Thyroid gland (tissue), 4 donors: Measurements from ENCODE around the gene FADS1. TPM values are rescaled to one million over a fixed set of nuclear protein-coding genes. Genes with fewer than 3 reads are reported as not detected.
A peak's percentile ranks its signal among the peaks of the same experiment; 100 is the strongest.

Experiments
- DNase-seq, 2 donors: peaks; one replicate each; pipeline ENCODE4 v3.0.0-alpha.2; 2019
- H3K27ac ChIP-seq, 3 donors: fragments of 200-600 bp; sonication (generic); 1 replicate in 2 of 3; 2 replicates in 1 of 3; pipeline ENCODE4 v1.5.1; 2016 to 2019; ENCODE audit warnings: mild to moderate bottlenecking in 1 of 3, moderate library complexity in 1 of 3
- H3K27me3 ChIP-seq: fragments of 200-600 bp; sonication (generic); one replicate; pipeline ENCODE4 v1.5.1; 2019
- H3K36me3 ChIP-seq, 2 donors: fragments of 200-600 bp; sonication (generic); one replicate each; pipeline ENCODE4 v1.5.1; 2016 to 2019
- H3K4me1 ChIP-seq, 2 donors: fragments of 200-600 bp; sonication (generic); one replicate each; pipeline ENCODE4 v1.5.1; 2017 to 2019
- H3K4me3 ChIP-seq, 3 donors: fragments of 200-600 bp; sonication (generic); replicated peaks in 1 of 3; 1 replicate in 2 of 3; 2 replicates in 1 of 3; pipeline ENCODE4 v1.5.1; 2016; ENCODE audit warnings: mild to moderate bottlenecking in 1 of 3
- H3K9me3 ChIP-seq: fragments of 200-600 bp; sonication (generic); one replicate; pipeline ENCODE4 v1.5.1; 2017
- POLR2A ChIP-seq, 2 donors: fragments of 450-650 bp; IDR thresholded peaks; one replicate each; pipeline ENCODE4 v1.6.1; 2017; ENCODE audit warnings: antibody characterized with exemption in 2 of 2, mild to moderate bottlenecking in 2 of 2, moderate library complexity in 1 of 2
- WGBS, 2 donors: methylation state at CpG; one replicate each; pipeline ENCODE4 v1.1.5; 2017; 5-methylcytosine and 5-hydroxymethylcytosine counted together
- intact Hi-C: fragments of 100-400 bp; cut with DNase I; formaldehyde crosslinking; loops from one replicate; pipeline ENCODE4 v1.15.1; 2023
- total RNA-seq, 4 donors: library from RNA; depleted of rRNA; stranded (reverse); fragments of >200 nt; gene quantifications; one replicate each; pipeline ENCODE4 v1.2.3, GENCODE V29; 2016
- TF ChIP-seq, protein P1 (sequence below), 6 experiments: fragments of 200-600 bp in 3 of 6; fragments of 450-650 bp in 3 of 6; sonication (generic) in 3 of 6; IDR thresholded peaks; one replicate each; pipeline ENCODE4 v1.5.1; 2016 to 2019; ENCODE audit warnings: antibody characterized with exemption in 6 of 6, mild to moderate bottlenecking in 2 of 6, inconsistent platforms in 1 of 6, moderate library complexity in 1 of 6

The FADS1 gene
- total RNA-seq, 4 donors from 2014 or later, result 6.8 to 17.3 (median 13.9) TPM

GRCh38 chr11:61795459-61795858, 21.3 kb downstream of the FADS1 start:
- Histone ChIP-seq H3K36me3 (no peaks in the 10 kb centered on the region), H3K27me3 (no peaks in the 10 kb centered on the region), H3K4me3 (no peak overlapping the region), H3K9me3 (no peaks in the 10 kb centered on the region), H3K27ac (no peak overlapping the region), H3K4me1 (peaks cover 6 to 22% of the 10 kb centered on the region in 2 donors)
- DNase-seq, result no peak
- WGBS, 2 donors, result 87 to 94% methylated on average over 9 to 12 of the region's 12 CpGs
- intact Hi-C loops, result loop anchor here (5.0 kb wide), 1 partner anchor 152 kb away; no protein-coding TSS in a partner anchor
- TF ChIP-seq, protein P1, sequence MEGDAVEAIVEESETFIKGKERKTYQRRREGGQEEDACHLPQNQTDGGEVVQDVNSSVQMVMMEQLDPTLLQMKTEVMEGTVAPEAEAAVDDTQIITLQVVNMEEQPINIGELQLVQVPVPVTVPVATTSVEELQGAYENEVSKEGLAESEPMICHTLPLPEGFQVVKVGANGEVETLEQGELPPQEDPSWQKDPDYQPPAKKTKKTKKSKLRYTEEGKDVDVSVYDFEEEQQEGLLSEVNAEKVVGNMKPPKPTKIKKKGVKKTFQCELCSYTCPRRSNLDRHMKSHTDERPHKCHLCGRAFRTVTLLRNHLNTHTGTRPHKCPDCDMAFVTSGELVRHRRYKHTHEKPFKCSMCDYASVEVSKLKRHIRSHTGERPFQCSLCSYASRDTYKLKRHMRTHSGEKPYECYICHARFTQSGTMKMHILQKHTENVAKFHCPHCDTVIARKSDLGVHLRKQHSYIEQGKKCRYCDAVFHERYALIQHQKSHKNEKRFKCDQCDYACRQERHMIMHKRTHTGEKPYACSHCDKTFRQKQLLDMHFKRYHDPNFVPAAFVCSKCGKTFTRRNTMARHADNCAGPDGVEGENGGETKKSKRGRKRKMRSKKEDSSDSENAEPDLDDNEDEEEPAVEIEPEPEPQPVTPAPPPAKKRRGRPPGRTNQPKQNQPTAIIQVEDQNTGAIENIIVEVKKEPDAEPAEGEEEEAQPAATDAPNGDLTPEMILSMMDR (IDR thresholded peaks at IDR 0.05), result no peak
- TF ChIP-seq POLR2A (IDR thresholded peaks at IDR 0.05), result no peak

DNA sequence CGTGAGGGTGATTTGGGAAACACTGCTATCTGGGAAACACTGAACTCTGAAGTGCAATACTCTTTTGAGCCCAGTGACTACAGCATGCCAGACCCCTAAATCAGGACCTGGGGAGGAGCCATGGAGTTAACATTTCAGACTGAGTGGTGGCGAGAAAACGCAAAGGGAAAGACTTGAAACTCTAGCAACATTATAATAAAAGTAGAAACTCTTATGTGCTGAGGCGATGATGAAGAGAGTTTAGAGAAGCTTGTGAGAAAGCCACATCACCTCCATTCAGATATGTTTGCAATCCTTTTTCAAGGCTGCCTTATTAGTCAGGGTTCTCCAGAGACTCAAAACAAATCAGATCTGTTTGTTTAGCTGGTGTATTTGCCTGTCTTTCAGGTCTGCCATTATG, 22.2 kb downstream of the FADS1 start:
- peaks cover 6 to 22% of the 10 kb centered on the region in 2 donors for H3K4me1 ChIP-seq
- no peak overlapping the region for H3K27ac ChIP-seq
- H3K9me3 ChIP-seq, result no peaks in the 10 kb centered on the region
- intact Hi-C loops, result loop anchor here (5.0 kb wide), 1 partner anchor 313 kb away; no protein-coding TSS in a partner anchor
- H3K4me3 ChIP-seq, result no peak overlapping the region
- H3K27me3 ChIP-seq, result no peaks in the 10 kb centered on the region
- no peak for DNase-seq
- H3K36me3 ChIP-seq, result peaks cover 4 to 7% of the 10 kb centered on the region in 2 donors
- 86 to 90% methylated on average over 4 of the region's 4 CpGs for WGBS, 2 donors
- TF ChIP-seq, protein P1 (IDR thresholded peaks at IDR 0.05), result no peak
- no peak for TF ChIP-seq POLR2A (IDR thresholded peaks at IDR 0.05)

- TF ChIP-seq, protein P1 (IDR thresholded peaks at IDR 0.05), result no peak
- no peak for TF ChIP-seq POLR2A (IDR thresholded peaks at IDR 0.05)
- Histone ChIP-seq H3K27me3 (no peaks in the 10 kb centered on the region), H3K36me3 (peaks cover 12 to 15% of the 10 kb centered on the region in 2 donors), H3K9me3 (no peaks in the 10 kb centered on the region), H3K4me1 (peaks cover 6 to 22% of the 10 kb centered on the region in 2 donors), H3K4me3 (no peak overlapping the region), H3K27ac (no peak overlapping the region)
- WGBS, 2 donors, result 56 to 69% methylated on average over 3 of the region's 3 CpGs
- no peak for DNase-seq
- intact Hi-C loops, result loop anchor here (5.0 kb wide), 1 partner anchor 313 kb away; no protein-coding TSS in a partner anchor
Observed at GRCh38 chr11:61793829-61794204, 23.0 kb downstream of the FADS1 start.

GRCh38 chr11:61793083-61793828, 23.5 kb downstream of the FADS1 start:
- DNase-seq, result no peak
- peak overlapping the region in 2 of 3 donors; percentile 96 to 98 for H3K27ac ChIP-seq
- H3K9me3 ChIP-seq, result no peaks in the 10 kb centered on the region
- TF ChIP-seq POLR2A (IDR thresholded peaks at IDR 0.05), result no peak
- TF ChIP-seq, protein P1 (IDR thresholded peaks at IDR 0.05), result no peak
- H3K36me3 ChIP-seq, result peaks cover 17 to 20% of the 10 kb centered on the region in 2 donors
- H3K4me3 ChIP-seq, result peak overlapping the region; percentile 68 to 83 (median 75)
- whole genome bisulfite sequencing, 2 donors, result 3 to 4% methylated on average over 25 to 26 of the region's 29 CpGs
- peaks cover 6 to 22% of the 10 kb centered on the region in 2 donors for H3K4me1 ChIP-seq
- H3K27me3 ChIP-seq, result no peaks in the 10 kb centered on the region
- intact Hi-C loops, result loop anchor here (5.0 kb wide), 1 partner anchor 314 kb away; no protein-coding TSS in a partner anchor
